NCI-H748 (cell line): ENCODE results near the gene FRY.

Source experiments
- DNase-seq: peaks from one replicate; lab custom pipeline; 2025; ENCODE audit not compliant: unreplicated experiment; lab: John Stamatoyannopoulos, UW

FRY gene

GRCh38 chr13:32254416-32254815 is 222.8 kb downstream of the FRY start:
- DNase-seq, result no peak

- DNase-seq, result peak; percentile 69
Observed at GRCh38 chr13:32254916-32255723, 223.5 kb downstream of the FRY start.

- DNase-seq, result peak; percentile 73
Observed at GRCh38 chr13:32255724-32256109, 224.1 kb downstream of the FRY start.

- no peak for DNase-seq
Observed at GRCh38 chr13:32256243-32256642, 224.7 kb downstream of the FRY start.

- DNase-seq, result peak; percentile 65
Observed at GRCh38 chr13:32257649-32258048, 226.1 kb downstream of the FRY start.

- no peak for DNase-seq
Observed at GRCh38 chr13:32259116-32259515, 227.5 kb downstream of the FRY start.

- no peak for DNase-seq
Observed at GRCh38 chr13:32261567-32261966, 230.0 kb downstream of the FRY start.

GRCh38 chr13:32262165-32262564 is 230.6 kb downstream of the FRY start:
- DNase-seq, result no peak

GRCh38 chr13:32262619-32263018 is 231.0 kb downstream of the FRY start:
- DNase-seq, result no peak

GRCh38 chr13:32264407-32264806 is 232.8 kb downstream of the FRY start:
- DNase-seq, result no peak

GRCh38 chr13:32265726-32266125 is 234.2 kb downstream of the FRY start:
- DNase-seq, result no peak

GRCh38 chr13:32266130-32266529 is 234.6 kb downstream of the FRY start:
- DNase-seq, result no peak

- DNase-seq, result peak; percentile 82
Observed at GRCh38 chr13:32267836-32268439, 236.4 kb downstream of the FRY start.

GRCh38 chr13:32272021-32272683 is 240.6 kb downstream of the FRY start:
- DNase-seq, result no peak

- no peak for DNase-seq
Observed at GRCh38 chr13:32277839-32278238, 246.3 kb downstream of the FRY start.

GRCh38 chr13:32278426-32278825 is 246.9 kb downstream of the FRY start:
- DNase-seq, result no peak

GRCh38 chr13:32281096-32281495 is 249.5 kb downstream of the FRY start:
- no peak for DNase-seq

GRCh38 chr13:32282096-32282711 is 250.6 kb downstream of the FRY start:
- no peak for DNase-seq

- no peak for DNase-seq
Observed at GRCh38 chr13:32284927-32285632, 253.5 kb downstream of the FRY start.

GRCh38 chr13:32285633-32285965 is 254.0 kb downstream of the FRY start:
- no peak for DNase-seq

- no peak for DNase-seq
Observed at GRCh38 chr13:32297206-32297605, 265.6 kb downstream of the FRY start.
